Ascending aorta (tissue), 2 donors: Measurements from ENCODE around the gene SLC25A10. TPM values are rescaled to one million over a fixed set of nuclear protein-coding genes. Genes with fewer than 3 reads are reported as not detected.
"Not testable (repeated sequence)": the region's sequence is repeated elsewhere in the genome, so short reads cannot be mapped to it uniquely, and the experiment has no call there.

Source experiments
- DNase-seq, 2 donors: peaks; one replicate each; pipeline ENCODE4 v3.0.0-alpha.2; 2019; ENCODE audit warnings: low spot score in 2 of 2
- H3K27ac ChIP-seq, 2 donors: fragments of 200-600 bp; sonication (generic); one replicate each; pipeline ENCODE4 v1.5.1; 2016 to 2017; ENCODE audit warnings: mild to moderate bottlenecking in 1 of 2
- H3K27me3 ChIP-seq: fragments of 200-600 bp; sonication (generic); one replicate; pipeline ENCODE4 v1.5.1; 2017
- H3K36me3 ChIP-seq, 2 donors: fragments of 200-600 bp; sonication (generic); one replicate each; pipeline ENCODE4 v1.5.1; 2016
- H3K4me1 ChIP-seq, 2 donors: fragments of 200-600 bp; sonication (generic); one replicate each; pipeline ENCODE4 v1.5.1; 2016 to 2017; ENCODE audit warnings: mild to moderate bottlenecking in 1 of 2
- H3K4me3 ChIP-seq, 2 donors: fragments of 200-600 bp; sonication (generic); one replicate each; pipeline ENCODE4 v1.5.1; 2016 to 2017; ENCODE audit warnings: mild to moderate bottlenecking in 1 of 2
- H3K9me3 ChIP-seq, 2 donors: fragments of 200-600 bp; sonication (generic); one replicate each; pipeline ENCODE4 v1.5.1; 2016
- intact Hi-C: fragments of 100-400 bp; cut with DNase I; formaldehyde crosslinking; loops from one replicate; pipeline ENCODE4 v1.15.1; 2023
- total RNA-seq: library from RNA; depleted of rRNA; stranded (reverse); fragments of >200 nt; gene quantifications from one replicate; pipeline ENCODE4 v1.1.0, GENCODE V29; 2016
- TF ChIP-seq, protein P1 (sequence below), 3 experiments: fragments of 200-600 bp in 2 of 3; fragments of 450-650 bp in 1 of 3; sonication (generic) in 2 of 3; IDR thresholded peaks; one replicate each; pipeline ENCODE4 v1.5.1; 2016 to 2019; ENCODE audit warnings: antibody characterized with exemption in 3 of 3, mild to moderate bottlenecking in 1 of 3, moderate library complexity in 1 of 3

SLC25A10 gene
- total RNA-seq, 1 donor from 2014 or later, result 0.53 TPM

DNA sequence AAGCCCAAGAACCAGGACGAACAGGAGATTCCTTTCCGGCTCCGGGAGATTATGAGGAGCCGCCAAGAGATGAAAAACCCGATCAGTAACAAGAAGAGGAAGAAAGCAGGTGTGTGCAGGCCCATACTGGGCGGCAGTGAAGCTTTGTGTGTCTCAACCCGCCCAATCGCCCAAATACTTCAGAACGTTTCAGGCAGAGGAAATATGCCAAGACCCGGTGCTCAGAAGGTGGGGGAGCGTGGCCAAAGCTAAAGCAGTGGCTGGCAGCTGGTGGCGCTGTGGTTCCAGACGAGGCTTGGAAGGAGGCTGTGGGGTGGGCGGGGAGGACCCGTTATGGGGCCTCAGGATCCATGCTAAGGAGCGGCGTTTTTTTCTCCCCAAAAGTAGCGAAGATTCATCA is 44.3 kb upstream of the SLC25A10 start:
- Histone ChIP-seq H3K9me3 (no peaks in the 10 kb centered on the region), H3K4me3 (peak overlapping the region in 1 of 2 donors; percentile 68), H3K27ac (no peak overlapping the region), H3K4me1 (peaks cover 3 to 17% of the 10 kb centered on the region in 2 donors), H3K27me3 (no peaks in the 10 kb centered on the region), H3K36me3 (peaks cover 29 to 36% of the 10 kb centered on the region in 2 donors)
- TF ChIP-seq, protein P1, sequence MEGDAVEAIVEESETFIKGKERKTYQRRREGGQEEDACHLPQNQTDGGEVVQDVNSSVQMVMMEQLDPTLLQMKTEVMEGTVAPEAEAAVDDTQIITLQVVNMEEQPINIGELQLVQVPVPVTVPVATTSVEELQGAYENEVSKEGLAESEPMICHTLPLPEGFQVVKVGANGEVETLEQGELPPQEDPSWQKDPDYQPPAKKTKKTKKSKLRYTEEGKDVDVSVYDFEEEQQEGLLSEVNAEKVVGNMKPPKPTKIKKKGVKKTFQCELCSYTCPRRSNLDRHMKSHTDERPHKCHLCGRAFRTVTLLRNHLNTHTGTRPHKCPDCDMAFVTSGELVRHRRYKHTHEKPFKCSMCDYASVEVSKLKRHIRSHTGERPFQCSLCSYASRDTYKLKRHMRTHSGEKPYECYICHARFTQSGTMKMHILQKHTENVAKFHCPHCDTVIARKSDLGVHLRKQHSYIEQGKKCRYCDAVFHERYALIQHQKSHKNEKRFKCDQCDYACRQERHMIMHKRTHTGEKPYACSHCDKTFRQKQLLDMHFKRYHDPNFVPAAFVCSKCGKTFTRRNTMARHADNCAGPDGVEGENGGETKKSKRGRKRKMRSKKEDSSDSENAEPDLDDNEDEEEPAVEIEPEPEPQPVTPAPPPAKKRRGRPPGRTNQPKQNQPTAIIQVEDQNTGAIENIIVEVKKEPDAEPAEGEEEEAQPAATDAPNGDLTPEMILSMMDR (IDR thresholded peaks at IDR 0.05), result no peak
- no peak for DNase-seq
- intact Hi-C loops, result no loop called here

DNA sequence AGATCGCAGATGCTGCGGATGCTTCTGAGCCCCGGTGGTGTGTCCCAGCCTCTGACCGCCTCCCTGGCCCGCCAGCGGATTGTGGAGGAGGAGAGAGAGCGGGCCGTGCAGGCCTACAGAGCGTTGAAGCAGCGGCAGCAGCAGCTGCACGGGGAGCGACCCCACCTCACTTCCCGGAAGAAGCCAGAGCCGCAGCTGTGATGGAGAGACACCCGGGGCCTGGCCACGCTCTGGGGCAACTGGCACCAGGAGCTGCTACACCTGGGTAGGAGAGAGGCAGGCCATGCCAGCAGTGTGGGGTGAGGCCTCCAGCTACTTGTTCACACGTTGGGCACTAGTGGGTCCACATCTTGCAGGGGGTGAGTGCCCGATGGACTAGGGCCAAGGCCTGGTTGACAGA is 39.6 kb upstream of the SLC25A10 start:
- DNase-seq, result no peak
- Histone ChIP-seq H3K4me1 (peaks cover 0 to 3% of the 10 kb centered on the region in 2 donors), H3K36me3 (peaks cover 33 to 44% of the 10 kb centered on the region in 2 donors), H3K27ac (no peak overlapping the region), H3K4me3 (no peak overlapping the region), H3K9me3 (no peaks in the 10 kb centered on the region), H3K27me3 (no peaks in the 10 kb centered on the region)
- TF ChIP-seq, protein P1 (IDR thresholded peaks at IDR 0.05), result no peak
- intact Hi-C loops, result no loop called here

DNA sequence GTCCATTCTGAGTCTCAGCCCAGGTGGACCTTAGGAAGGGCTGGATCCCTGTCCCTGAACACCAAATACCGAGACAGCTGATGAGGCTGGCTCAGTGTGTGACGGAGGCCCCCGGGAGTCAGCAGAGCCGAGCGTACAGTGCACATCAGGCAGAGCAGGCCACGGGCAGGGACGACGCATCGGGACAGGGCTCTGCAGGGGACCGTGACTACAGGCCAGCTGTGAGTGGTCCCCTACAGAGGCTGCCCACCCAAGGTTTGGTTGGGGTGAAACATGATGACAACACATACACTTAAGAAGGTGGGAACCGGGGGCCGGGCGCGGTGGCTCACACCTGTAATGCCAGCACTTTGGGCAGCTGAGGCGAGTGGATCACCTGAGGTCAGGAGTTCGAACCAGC is 39.1 kb upstream of the SLC25A10 start:
- intact Hi-C loops, result no loop called here
- TF ChIP-seq, protein P1 (IDR thresholded peaks at IDR 0.05), result no peak
- H3K4me3 ChIP-seq, result no peak overlapping the region
- no peak for DNase-seq
- peaks cover 33 to 44% of the 10 kb centered on the region in 2 donors for H3K36me3 ChIP-seq
- H3K4me1 ChIP-seq, result no peaks in the 10 kb centered on the region
- no peaks in the 10 kb centered on the region for H3K27me3 ChIP-seq
- H3K27ac ChIP-seq, result no peak overlapping the region
- no peaks in the 10 kb centered on the region for H3K9me3 ChIP-seq

DNA sequence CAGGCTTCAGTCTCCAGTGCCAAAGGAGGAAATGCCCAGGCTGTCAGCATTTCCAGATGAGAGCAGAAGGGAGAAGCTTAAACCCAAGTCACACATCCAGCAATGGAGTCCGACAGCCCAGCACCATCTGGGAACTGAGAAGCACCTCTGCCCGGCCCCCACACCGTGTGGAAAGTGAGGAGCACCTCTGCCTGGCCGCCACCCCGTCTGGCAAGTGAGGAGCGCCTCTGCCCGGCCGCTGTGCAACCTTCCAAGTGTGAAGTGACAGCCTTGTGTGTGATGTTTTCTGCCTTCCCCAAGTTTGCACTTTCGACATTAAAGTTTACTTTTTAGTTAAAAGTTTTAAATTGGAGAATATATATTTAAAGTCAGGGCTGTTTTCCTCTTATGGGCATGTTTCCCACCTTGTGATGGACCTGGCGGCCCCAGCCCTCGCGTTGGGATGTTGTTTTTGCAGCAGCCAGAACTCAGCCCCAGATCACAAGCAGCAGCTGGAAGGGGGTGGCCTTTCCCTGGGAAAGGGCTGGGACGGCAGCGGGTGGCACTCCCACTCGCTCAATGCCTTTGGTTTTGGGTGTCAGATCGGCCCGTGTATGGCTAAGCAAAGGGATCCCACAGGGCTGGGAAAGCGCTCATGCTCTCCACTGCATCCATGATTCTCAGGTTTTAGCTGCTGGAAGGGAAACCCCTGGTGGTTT is 38.4 kb upstream of the SLC25A10 start:
- DNase-seq, result no peak
- Histone ChIP-seq H3K4me3 (no peak overlapping the region), H3K27me3 (no peaks in the 10 kb centered on the region), H3K27ac (no peak overlapping the region), H3K4me1 (no peaks in the 10 kb centered on the region), H3K36me3 (peaks cover 33 to 44% of the 10 kb centered on the region in 2 donors), H3K9me3 (no peaks in the 10 kb centered on the region)
- intact Hi-C loops, result no loop called here
- TF ChIP-seq, protein P1 (IDR thresholded peaks at IDR 0.05), result no peak

DNA sequence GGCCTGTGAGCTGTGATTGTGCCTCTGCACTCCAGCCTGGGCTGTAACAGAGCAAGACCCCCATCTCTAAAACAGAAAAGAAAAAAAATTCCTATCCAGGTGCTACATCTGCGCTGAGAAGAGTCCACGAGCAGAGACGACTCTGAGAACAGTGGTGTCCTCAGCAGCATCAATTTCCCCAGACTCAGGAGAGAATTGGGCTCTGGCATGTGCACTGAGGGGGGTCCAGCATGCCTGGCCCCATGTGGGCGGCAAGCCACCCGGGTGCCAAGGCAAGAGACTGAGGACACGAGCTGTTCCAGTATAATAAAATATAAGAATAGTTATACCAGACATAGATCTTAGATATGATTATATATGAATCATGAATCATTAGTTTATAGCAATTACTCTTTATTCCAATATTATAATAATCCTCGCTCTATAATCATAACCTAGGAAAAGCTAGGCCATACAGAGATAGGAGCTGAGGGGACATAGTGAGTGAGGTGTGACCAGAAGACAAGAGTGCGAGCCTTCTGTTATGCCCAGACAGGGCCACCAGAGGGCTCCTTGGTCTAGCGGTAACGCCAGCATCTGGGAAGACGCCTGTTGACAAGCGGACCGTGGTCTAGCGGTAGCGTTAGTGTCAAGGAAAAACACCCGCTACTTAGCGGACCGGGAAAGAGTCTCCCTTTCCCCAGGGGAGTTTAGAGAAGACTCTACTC is 36.4 kb upstream of the SLC25A10 start:
- H3K36me3 ChIP-seq, result peaks cover 21 to 28% of the 10 kb centered on the region in 2 donors
- intact Hi-C loops, H3K27me3 ChIP-seq, H3K4me1 ChIP-seq, H3K4me3 ChIP-seq, H3K27ac ChIP-seq, H3K9me3 ChIP-seq, DNase-seq: not testable (repeated sequence)
- TF ChIP-seq, protein P1 (IDR thresholded peaks at IDR 0.05), result peak; percentile 47 to 56 (median 48)
